GM12873 (cell line): ENCODE results near the gene FHAD1.

ENCODE experiments used
- CTCF ChIP-seq: IDR thresholded peaks from 2 replicates; pipeline ENCODE4 v1.5.1; 2012; ENCODE audit warnings: low read depth, mild to moderate bottlenecking, moderate library complexity, low read length, control low read depth; ENCODE audit not compliant: insufficient read depth; ENCODE audit errors: missing control alignments

FHAD1 gene

GRCh38 chr1:15282038-15282437 is 35.0 kb downstream of the FHAD1 start:
- TF ChIP-seq CTCF, result no peak

- no peak for TF ChIP-seq CTCF
These were observed 35.9 kb downstream of the FHAD1 start for GRCh38 chr1:15282810-15283474.

- TF ChIP-seq CTCF, result peak; percentile 21
These were observed 36.5 kb downstream of the FHAD1 start for GRCh38 chr1:15283526-15283925.

GRCh38 chr1:15286452-15286851 is 39.4 kb downstream of the FHAD1 start:
- TF ChIP-seq CTCF, result no peak

GRCh38 chr1:15287035-15287979 is 40.3 kb downstream of the FHAD1 start:
- no peak for TF ChIP-seq CTCF

- no peak for TF ChIP-seq CTCF
These were observed 41.3 kb downstream of the FHAD1 start for GRCh38 chr1:15288173-15288926.

GRCh38 chr1:15289251-15289651 is 42.2 kb downstream of the FHAD1 start:
- TF ChIP-seq CTCF, result no peak
